HG02970 (cell line): ENCODE data around the gene RGS6.

Experiments used
- ATAC-seq: cut with Tn5 transposase; IDR thresholded peaks from one replicate; pipeline ENCODE4 v1.9.1; 2021; ENCODE audit warnings: mild to moderate bottlenecking, moderate library complexity, moderate number of reproducible peaks; ENCODE audit not compliant: unreplicated experiment, low FRiP score

RGS6 gene

GRCh38 chr14:72002731-72003130 is 70.5 kb downstream of the RGS6 start:
- ATAC-seq = no peak

- no peak for ATAC-seq
These were observed 76.4 kb downstream of the RGS6 start for GRCh38 chr14:72008666-72009065.

GRCh38 chr14:72010474-72010873 is 78.2 kb downstream of the RGS6 start:
- ATAC-seq = no peak

- no peak for ATAC-seq
These were observed 81.6 kb downstream of the RGS6 start for GRCh38 chr14:72013721-72014345.

- no peak for ATAC-seq
These were observed 82.3 kb downstream of the RGS6 start for GRCh38 chr14:72014486-72014885.

- no peak for ATAC-seq
These were observed 85.1 kb downstream of the RGS6 start for GRCh38 chr14:72017290-72017689.

- ATAC-seq = no peak
These were observed 91.2 kb downstream of the RGS6 start for GRCh38 chr14:72023128-72024042.

- ATAC-seq = no peak
These were observed 91.8 kb downstream of the RGS6 start for GRCh38 chr14:72024043-72024407.

- no peak for ATAC-seq
These were observed 92.3 kb downstream of the RGS6 start for GRCh38 chr14:72024504-72024903.

GRCh38 chr14:72026536-72026935 is 94.3 kb downstream of the RGS6 start:
- ATAC-seq = no peak

- ATAC-seq = no peak
These were observed 94.8 kb downstream of the RGS6 start for GRCh38 chr14:72027061-72027460.

GRCh38 chr14:72033365-72033764 is 101.1 kb downstream of the RGS6 start:
- no peak for ATAC-seq

- no peak for ATAC-seq
These were observed 108.3 kb downstream of the RGS6 start for GRCh38 chr14:72040528-72040927.

- ATAC-seq = no peak
These were observed 113.0 kb downstream of the RGS6 start for GRCh38 chr14:72045271-72045670.

GRCh38 chr14:72045885-72046284 is 113.7 kb downstream of the RGS6 start:
- no peak for ATAC-seq

GRCh38 chr14:72049462-72049861 is 117.2 kb downstream of the RGS6 start:
- ATAC-seq = no peak

- ATAC-seq = no peak
These were observed 120.1 kb downstream of the RGS6 start for GRCh38 chr14:72052356-72052755.

- ATAC-seq = no peak
These were observed 121.4 kb downstream of the RGS6 start for GRCh38 chr14:72053651-72054050.

GRCh38 chr14:72054911-72055310 is 122.7 kb downstream of the RGS6 start:
- no peak for ATAC-seq

- ATAC-seq = no peak
These were observed 125.6 kb downstream of the RGS6 start for GRCh38 chr14:72057701-72058285.

- ATAC-seq = no peak
These were observed 128.2 kb downstream of the RGS6 start for GRCh38 chr14:72060460-72060859.

GRCh38 chr14:72060917-72061316 is 128.7 kb downstream of the RGS6 start:
- ATAC-seq = no peak
